Measurements from ENCODE around the gene MAK.
"Not testable (repeated sequence)": the region's sequence is repeated elsewhere in the genome, so short reads cannot be mapped to it uniquely, and the experiment has no call there.

The MAK gene

DNA sequence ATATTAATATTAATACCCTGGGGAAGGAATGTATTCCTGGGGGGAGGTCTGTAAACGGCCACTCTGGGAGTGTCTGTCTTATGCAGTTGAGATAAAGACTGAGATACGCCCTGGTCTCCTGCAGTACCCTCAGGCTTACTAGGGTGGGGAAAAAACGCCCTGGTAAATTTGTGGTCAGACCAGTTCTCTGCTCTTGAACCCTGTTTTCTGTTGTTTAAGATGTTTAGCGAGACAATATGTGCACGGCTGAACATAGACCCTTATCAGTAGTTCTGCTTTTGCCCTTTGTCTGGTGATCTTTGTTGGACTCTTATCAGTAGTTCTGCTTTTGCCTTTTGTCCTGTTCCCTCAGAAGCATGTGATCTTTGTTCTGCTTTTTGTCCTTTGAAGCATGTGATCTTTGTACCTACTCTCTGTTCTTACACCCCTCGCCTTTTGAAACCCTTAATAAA, 15.5 kb upstream of the MAK start:
- DNase-seq, result not testable (repeated sequence)

DNA sequence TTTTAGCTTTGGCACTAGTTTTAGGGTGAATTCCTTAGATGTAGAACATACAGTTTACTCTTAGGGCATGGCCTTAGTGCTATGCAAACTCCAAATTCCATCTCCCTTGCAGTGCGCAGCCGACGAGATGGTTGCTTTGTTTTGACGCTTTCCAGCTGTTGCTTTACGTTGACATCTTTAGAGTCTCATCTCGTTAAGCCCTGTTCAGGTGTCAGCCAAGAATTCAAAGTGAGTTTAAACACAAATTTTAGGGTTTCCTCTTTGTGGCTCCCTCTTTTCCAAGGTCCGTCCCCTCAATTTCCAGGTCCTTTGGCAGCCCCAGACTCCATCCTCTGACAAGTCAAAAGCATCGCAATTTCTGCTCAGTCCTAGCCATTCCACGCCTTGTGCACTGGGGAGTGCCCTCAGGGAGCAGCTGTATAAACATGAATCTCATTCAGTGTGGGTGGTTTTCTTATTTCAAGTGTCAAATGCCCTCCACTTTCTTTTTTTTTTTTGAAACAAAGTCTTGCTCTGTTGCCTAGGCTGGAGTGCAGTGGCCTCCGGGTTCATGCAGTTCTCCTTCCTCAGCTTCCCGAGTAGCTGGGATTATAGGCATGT, 14.1 kb upstream of the MAK start:
- no peak for DNase-seq

DNA sequence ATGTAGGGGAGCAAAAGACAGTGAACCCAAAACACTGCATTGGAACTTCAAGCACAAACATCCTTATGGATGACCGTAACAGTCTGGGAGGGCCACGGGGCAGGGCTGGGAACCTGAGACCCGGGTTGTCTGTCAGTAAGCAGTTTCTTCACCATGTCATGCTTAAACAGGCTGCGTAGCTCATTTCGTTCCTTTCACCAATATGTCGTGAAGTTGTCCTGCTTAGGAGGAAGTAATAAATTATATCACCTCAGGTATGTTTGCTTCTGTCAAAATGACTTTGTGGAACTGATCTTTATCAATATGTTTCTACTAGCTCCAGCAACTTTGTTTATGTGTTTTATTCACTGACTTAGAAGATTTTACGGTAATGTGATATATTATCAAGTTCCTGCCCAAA, 12.4 kb upstream of the MAK start:
- no peak for DNase-seq

DNA sequence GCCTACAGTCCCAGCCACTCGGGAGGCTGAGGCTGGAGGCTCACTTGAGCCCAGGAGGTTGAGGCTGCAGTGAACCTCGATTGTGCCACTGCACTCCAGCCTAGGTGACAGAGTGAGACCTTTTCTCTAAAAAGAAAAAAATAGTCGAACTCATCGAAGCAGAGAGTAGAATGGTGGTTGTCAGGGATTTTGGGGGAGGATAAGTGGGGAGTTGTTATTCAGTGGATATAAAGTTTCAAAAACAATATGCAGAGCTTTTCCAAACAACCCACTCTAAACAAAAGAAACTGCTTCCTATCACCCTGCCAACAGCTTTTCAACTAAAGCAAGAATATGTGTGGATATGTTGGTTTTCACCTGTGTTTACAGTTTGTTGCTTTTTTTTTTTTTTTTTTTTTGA, 11.6 kb upstream of the MAK start:
- DNase-seq, result no peak

DNA sequence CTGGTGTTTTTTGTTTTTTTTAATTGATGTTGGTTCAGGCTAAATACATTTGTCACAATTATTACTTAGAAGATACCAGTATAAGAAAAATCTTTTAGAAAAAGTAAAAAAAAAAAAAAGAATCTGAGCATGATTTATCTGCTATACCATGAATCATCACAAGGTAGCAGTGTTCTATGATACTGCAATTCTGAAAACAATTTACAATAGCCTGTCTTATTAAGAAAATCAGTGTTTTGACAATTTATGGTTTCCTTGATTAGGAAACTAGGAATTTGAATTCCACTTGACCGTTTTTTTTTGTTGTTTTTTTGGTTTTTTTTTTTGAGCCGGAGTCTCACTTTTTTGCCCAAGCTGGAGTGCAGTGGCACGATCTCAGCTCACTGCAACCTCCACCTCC, 9.3 kb upstream of the MAK start:
- DNase-seq, result no peak

DNA sequence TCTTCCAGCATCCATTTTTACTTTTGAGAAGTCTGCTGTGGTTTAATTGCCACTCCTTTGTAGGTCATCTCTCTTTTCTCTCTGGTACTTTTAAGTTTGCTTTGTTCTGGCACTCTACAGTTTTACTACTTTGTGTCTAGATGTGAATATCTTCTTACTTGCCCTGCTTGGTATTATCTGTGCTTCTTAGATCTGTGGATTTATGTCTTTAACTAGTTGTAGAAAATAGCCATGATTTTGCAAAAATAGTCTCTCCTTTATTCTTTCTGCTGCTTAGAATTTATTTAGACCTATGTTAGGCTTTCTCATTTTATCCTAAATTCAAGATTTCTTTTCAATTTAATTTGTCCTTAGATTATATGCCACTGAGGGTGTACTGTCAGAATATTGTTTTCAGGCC, 5.2 kb upstream of the MAK start:
- DNase-seq, result no peak

DNA sequence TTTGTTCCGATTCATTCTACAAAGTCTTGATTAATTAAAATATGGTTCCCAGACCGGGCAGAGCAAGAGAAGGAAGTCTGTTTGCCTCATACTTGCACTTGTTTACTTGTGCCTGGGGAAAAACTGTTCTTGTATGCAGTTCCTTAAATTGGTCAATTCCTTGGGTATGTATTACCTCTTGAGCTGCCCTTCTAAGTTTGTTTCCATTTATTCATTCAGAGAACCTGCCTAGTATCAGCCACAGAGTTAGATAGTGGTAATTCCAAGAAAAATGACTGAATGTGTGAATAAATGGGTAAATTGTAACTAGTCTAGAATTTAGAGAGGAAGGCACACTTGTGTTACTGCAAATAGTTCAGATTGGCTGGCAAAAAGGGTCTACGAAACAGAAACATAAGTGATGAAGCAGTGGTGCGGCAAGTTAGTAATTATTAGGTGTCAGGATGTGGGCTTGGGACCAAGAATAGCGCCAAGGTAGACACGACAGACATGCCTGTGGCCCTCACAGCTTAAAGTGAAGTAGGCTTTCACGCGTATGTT, 525 bp upstream of the MAK start:
- DNase-seq, result no peak

DNA sequence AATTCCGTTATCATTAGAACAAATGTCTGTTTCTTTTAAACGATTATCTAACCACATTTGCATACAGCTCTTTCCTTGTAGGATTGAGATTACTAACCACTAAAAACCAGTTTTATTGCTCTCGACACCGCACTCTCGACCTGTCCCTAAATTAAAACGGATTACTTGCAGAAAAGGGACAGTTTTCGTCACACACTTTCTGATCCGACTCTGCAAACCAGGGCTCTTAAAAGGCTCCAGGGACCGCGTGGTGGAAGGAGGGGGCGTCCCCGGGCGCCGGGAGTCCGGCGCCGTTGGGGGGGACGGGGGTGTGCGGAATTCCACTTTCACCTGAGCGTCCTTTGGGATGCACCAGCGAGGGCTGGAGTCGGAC, 731 bp downstream of the MAK start:
- no peak for DNase-seq

DNA sequence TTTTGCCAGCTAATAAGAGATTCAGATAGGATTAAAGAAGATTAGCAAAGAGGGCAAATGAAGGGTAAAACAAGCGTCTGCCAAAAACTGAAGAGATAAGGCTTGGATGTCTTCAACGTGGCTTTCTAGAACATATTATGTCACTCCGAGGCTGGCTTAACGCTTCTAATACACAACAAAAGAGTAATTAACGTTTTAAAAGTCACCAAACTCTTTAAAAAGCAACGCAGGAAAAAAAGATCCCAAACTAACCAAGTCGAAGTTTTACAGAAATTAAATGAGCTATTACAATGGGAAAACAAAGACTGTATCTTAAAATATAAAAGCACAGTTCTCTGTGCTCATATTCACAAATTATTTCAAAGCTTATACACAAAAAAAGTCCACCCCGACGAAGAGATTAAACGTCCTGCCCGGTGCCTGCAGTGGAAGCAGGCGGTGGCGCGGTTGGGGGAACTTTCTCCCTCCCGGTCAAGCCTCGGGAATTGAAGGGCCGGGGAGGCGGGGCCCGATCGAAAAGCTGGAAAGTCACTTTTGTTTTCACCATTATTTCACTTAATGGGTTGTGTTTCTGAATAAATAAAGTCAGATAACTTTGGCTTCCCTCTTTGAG, 1.2 kb downstream of the MAK start:
- no peak for DNase-seq

DNA sequence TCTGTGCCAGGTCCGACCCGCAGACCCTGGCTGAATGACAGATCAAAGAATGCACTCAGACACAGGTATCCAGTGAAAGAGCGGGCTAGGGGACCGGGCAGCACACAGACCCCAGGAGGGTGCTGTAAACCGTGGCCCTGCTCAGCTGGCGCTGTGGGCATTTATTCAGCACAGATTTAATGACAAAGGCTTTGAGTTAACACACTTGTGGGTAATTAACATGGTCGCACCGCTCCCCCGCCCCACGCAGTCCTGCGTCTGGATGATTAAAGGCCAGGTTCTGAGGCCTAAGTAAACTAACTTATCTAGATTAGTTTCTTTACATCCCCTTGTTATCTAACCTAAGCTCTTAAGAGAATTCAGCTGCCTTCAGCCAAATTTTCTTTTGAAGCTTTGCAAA, 3.5 kb downstream of the MAK start:
- no peak for DNase-seq

DNA sequence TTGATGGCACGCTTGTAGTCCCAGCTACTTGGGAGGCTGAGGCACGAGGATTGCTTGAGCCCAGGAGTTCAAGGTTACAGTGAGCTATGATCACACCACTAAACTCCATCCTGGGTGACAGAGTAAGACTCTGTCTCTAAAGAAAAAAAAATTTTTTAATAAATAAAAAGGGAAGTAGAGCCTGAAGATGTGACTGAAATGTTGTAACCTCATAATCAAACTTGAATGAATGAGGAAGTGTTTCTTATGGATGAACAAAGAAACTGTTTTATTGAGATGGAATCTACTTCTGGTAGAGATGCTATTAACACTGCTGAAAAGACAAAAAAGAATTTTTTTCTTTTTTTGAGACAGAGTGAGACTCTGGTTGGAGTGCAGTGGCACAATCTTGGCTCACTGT, 6.7 kb downstream of the MAK start:
- DNase-seq, result no peak

DNA sequence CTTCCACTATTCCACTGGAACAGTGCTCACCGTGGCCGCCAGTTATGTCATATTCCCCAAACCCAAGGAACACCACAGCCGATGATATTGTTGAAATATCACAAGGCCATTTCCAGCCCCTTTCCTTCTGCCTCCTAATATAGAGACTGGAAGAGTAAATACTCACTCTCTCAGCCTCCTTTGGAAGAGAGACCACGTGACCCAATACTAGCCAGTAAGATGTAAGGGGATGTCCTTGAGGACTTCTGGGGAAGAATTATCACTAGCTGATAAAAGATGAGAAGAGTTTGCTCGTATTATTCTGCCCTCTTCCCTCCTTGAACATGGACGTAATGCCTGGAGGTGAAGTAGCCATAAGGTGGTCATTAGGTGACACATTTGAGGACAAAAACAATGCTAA, 13.5 kb downstream of the MAK start:
- DNase-seq, result no peak

DNA sequence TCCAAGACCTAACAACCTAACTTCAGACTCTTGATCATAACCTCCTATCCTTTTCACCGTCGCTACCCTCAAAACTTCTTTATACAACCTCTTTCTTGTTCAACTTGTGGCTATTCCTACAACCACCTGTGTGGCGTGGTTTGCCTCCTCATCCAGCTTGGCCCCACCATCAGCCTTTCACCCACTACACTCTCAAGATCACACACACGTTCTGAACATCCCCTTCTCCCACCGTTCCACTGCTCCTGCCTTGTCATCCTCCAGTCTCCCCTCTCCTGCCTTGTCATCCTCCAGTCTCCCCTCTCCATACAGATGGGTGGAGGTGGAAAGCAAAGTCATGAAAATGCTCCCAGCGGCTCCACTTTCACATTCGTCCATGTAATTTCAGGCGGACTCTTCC, 14.0 kb downstream of the MAK start:
- DNase-seq, result no peak

DNA sequence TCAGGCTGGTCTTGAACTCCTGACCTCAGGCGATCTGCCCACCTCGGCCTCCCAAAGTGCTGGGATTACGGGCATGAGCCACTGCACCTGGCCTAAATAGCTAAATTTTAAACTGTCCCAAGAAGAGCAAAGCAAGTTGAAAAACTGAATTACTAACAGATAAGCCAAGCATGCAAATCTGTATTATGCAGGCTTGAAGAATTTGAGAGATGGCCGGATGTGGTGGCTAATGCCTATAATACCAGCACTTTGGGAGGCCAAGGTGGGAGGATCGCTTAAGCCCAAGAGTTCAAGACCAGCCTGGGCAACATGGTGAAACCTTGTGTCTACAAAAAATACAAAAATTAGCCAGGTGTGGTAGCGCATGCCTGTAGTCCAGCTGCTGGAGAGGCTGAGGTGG, 24.2 kb downstream of the MAK start:
- not testable (repeated sequence) for DNase-seq

DNA sequence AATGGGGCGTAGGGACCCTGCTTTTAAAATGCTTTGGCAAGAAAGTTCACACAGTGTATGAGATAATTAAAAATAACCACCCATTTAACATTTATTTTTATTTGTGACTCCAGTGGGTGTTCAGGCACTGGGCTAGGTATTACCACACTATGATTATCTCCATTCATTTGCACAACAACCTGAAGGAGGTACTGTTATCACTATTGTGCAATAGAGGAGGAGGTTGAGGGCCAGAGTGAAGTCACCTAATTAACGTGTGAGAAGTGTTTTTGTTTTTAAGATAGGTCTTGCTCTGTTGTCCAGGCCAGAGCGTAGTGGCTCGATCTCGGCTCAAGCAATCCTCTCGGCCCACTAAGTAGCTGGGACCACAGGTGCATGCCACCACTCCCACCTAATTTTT, 29.2 kb downstream of the MAK start:
- no peak for DNase-seq

DNA sequence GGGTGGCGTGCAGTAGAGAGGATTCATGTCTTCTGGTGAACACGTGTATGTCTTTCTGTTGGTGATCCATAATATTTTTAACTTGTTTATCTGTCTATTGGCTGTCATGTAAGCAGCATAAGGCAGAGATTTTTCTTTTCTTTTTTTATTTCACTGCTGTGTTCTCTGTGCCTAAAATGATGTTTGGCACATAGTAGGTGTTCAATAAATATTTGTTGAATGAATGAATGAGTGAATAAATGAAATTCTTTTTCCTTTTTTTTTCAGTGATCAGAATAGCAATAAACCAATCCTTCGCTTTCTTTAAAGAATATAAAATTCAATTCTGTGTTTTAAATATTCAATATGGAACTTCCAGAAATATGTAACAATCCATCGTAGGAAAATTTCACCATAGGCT, 30.0 kb downstream of the MAK start:
- no peak for DNase-seq

DNA sequence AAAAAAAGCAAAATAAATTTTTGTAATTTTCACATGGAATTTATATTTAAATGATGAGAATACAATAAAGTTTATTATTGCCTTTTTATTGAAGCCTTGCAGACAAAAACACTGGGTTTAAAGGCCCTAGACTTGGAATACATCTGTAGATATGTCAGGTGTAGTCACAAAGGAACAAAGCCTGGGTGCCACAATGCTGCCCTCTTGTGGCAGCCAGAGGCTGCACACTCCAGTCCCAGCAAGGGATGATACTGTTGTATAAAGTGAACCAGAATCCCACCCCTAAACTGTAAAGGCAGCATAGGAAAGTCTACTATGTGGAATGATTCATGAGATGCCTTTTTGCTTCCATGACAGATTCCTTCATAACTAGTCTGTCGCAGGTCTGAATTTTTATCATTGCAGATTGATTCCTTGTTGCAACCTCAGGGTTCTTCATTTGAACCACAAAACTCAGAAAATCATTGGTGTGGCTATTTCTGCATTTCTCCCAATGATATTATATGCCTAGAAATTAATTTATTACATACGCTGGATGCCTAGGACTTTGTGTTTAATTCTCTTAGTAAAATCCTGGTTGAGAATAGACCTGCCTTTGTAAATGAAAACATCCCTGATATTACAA, 37.0 kb downstream of the MAK start:
- DNase-seq, result peak; percentile 1 to 67

DNA sequence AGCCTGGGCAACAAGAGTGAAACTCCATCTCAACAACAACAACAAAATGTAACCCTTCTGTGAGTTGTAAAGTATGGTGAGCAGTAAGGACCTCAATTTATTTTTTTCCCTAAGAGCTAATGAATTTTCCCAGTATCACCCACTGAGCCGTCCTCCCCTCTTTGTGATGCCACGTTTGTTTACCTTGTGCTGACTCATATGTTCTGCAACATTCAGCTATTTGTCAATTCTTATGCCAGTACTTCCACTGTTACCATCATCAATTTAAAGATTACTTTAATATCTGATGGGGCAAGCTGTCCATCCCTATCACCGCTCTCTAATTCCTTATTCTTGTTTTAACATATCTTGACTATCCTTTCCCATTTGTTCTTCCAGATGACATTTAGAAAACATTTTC, 37.5 kb downstream of the MAK start:
- no peak for DNase-seq

DNA sequence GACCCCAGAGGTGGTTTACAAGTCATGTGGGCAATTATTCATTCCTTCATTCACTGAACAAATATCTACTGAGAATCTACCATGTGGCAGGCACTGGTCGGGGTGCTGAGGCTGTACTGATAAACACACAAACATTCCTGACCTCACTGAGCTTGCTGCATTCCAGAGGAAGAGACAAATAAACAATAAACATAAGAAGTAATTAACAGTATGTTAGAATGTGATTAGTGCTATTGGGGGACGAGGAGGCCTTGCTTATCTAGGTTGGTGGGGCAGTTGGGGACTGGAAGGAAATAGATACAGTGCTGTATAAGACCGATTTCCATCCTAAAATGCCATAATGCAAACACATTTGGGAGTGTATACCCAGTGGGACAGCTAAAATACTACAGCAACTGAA, 44.1 kb downstream of the MAK start:
- DNase-seq, result no peak

DNA sequence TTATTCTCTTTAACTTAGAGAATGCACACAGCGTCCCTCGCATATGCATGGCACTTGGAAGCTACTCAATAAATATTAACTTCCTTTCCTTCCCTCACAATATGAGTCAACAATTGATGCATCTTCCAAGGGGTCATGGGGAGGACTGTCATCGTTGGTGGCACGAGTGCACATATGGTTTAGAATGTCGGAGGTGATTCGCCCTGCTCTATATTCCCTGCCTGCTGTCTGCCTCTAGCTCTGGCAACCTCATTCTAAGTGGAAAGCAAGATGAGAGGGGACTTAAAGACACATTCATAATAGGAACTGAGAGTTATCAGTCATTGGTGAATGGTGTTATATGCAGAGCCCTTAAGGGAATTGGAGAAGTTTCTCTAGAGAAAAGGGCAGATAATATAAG, 44.6 kb downstream of the MAK start:
- DNase-seq, result no peak

DNA sequence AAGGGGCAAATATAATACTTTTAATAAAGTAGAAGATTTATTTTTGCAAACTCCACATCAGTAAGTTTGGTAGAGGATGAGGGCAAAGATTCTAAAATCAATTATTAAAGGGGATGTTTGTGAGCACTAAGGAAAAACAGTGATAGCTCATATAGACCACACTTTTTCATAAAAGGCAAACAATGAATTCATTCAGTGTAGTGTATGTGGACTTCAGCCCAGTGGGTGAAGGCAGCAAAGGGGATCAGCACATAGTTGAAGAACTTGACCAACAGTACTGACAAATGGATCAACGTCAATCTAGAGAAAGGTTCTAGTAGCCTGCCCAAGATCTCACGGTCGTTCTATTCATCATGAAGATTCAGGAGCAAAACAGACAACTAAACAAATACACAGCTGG, 45.3 kb downstream of the MAK start:
- no peak for DNase-seq

DNA sequence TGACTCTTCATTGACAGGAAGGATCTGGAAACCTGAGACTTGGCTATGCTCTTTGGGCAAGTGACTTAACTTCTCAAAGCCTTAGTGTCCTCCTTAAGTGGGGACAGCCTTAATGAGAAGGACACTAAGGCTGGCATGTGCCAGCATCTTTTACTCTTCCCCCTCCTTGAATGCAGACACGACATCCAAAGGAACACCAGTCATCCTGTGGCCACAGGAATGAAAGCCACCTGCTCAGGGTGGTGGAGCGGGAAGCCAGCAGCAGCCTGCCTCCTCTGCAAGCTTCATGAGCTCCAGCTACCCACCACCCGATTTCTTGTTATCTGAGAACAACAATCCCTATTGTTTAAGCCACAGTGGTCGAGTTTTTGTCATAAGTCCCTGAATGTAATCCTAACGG, 46.2 kb downstream of the MAK start:
- no peak for DNase-seq

DNA sequence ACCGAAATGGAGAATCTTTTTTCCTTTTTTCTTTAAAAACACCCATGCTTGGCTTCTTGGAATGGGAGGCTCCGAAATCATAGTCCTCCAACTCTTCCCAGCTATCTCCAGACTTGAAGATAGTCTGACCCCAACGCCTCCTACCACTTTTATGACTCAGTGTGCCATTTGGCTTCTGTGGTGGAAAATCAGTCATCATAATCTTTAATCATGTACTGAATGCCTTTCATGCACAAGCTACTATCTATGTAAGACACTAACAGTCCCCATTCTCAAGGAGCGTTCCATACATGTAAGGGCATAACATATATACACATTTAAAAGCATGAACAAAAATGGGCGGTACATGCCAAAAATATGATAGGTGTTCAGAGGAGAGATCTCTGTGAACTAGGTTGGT, 46.7 kb downstream of the MAK start:
- DNase-seq, result no peak

DNA sequence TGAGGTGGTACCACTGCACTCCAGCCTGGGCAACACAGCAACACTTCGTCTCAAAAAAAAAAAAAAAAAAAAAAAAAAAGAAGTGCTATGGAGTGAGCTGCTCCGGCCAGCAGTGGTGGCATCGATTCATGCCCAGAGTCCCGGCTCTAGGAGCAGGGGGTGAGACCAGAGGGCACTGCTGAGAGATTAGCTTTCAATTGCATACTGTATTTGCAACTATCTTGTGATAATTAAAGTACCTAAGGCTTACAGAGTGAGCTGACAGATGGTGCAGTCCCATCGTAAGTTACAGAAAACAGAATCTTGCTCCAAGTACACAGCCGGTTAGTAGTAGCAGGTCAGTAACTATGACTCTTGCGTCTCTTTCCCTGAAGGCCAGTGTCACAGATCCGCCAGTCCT, 59.3 kb downstream of the MAK start:
- DNase-seq, result no peak

DNA sequence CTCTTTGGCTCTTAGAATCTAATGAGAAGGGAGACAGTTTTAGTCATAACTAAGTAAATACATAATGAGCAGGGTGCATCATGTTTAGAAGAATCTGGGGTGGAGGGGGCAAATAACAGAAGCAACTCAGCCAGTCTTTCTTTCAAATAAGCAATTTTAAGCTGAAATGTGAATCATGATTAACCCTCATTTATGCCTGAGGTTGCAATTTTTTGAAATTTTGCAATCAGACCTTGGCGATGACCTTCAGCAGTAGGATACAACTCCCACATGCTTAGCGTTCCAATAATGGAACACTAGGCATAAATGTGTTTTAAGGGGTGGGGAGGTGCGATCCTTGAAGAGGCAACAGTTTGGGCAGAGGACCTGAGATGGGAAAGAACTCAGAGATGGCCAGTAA, 60.1 kb downstream of the MAK start:
- DNase-seq, result no peak

Measured in bone marrow (tissue), 2 donors.